Endothelial cell of umbilical vein (primary cell): ENCODE results near the gene DUSP2. TPM values are rescaled to one million over a fixed set of nuclear protein-coding genes. Genes with fewer than 3 reads are reported as not detected.

ENCODE experiments used
- BruUV-seq: library from RNA; stranded (reverse); fragments of 400-500 nt; replicated peaks from 2 replicates; lab custom pipeline; 2021; lab: Mats Ljungman, UMichigan
- CTCF ChIA-PET: fragments of 300-600, 350-600 bp; sonication (Branson Sonifier 250); formaldehyde crosslinking; loops from one replicate; lab custom pipeline; 2021; ENCODE audit warnings: antibody characterized with exemption, inconsistent platforms; lab: Charles Lee
- POLR2A ChIA-PET: fragments of 300-600, 350-600 bp; sonication (Branson Sonifier 250); formaldehyde crosslinking; loops from one replicate; lab custom pipeline; 2021; ENCODE audit warnings: antibody characterized with exemption, inconsistent platforms; lab: Charles Lee
- DNase-seq: peaks from one replicate; pipeline ENCODE4 v3.0.0-alpha.2; 2011; ENCODE audit warnings: low read depth, low spot score
- FAIRE-seq: peaks from 2 replicates; lab custom pipeline; 2011; peaks lifted over from hg19 to GRCh38; lab: Jason Lieb, UNC
- H2AFZ ChIP-seq: 2 replicates; pipeline ENCODE4 v1.6.0; 2012; ENCODE audit warnings: low read depth, low read length, control low read depth, inconsistent platforms
- H3K27ac ChIP-seq: 2 replicates; pipeline ENCODE4 v1.5.1; 2011; ENCODE audit warnings: low read depth, mild to moderate bottlenecking, control low read depth, low read length, moderate library complexity; ENCODE audit not compliant: insufficient read depth
- H3K27me3 ChIP-seq, 2 experiments: 2 replicates each; pipeline versions ENCODE4 v1.6.0 to v1.6.1; 2011; ENCODE audit warnings: low read length in 2 of 2, mixed read lengths in 1 of 2; ENCODE audit not compliant: control insufficient read depth in 2 of 2, insufficient read depth in 2 of 2
- H3K36me3 ChIP-seq, 2 experiments: 2 replicates in 1 of 2; 3 replicates in 1 of 2; pipeline ENCODE4 v1.5.1; 2011; ENCODE audit warnings: low read length in 2 of 2, mild to moderate bottlenecking in 1 of 2, moderate library complexity in 1 of 2; ENCODE audit not compliant: control insufficient read depth in 2 of 2, insufficient read depth in 2 of 2; ENCODE audit errors: extremely low read depth in 1 of 2
- H3K4me1 ChIP-seq: 3 replicates; pipeline ENCODE4 v1.5.1; 2011; ENCODE audit warnings: mild to moderate bottlenecking, low read length; ENCODE audit not compliant: control insufficient read depth, insufficient read depth; ENCODE audit errors: extremely low read depth
- H3K4me2 ChIP-seq: 2 replicates; pipeline ENCODE4 v1.6.1; 2011; ENCODE audit warnings: low read length, control low read depth, mixed read lengths; ENCODE audit not compliant: insufficient read depth
- H3K4me3 ChIP-seq, 3 experiments: fragments of 200-600 bp in 1 of 3; sonication (generic), shearing (Covaris generic) in 1 of 3; replicated peaks in 1 of 3; 2 replicates each; pipeline ENCODE4 v1.5.1; 2011 to 2016; ENCODE audit warnings: control low read depth in 3 of 3, low read length in 3 of 3, mild to moderate bottlenecking in 2 of 3, inconsistent platforms in 1 of 3, low read depth in 1 of 3, moderate library complexity in 1 of 3; ENCODE audit not compliant: insufficient read depth in 1 of 3
- H3K79me2 ChIP-seq: 2 replicates; pipeline ENCODE4 v1.6.0; 2012; ENCODE audit warnings: low read length, inconsistent platforms; ENCODE audit not compliant: control insufficient read depth, insufficient read depth
- H3K9ac ChIP-seq: replicated peaks from 2 replicates; pipeline ENCODE3; 2011; ENCODE audit warnings: low read length, control low read depth; ENCODE audit not compliant: insufficient read depth; ENCODE audit errors: extremely low read depth
- H3K9me1 ChIP-seq: replicated peaks from 3 replicates; pipeline ENCODE4 v1.6.0; 2011; ENCODE audit warnings: mild to moderate bottlenecking, low read length; ENCODE audit not compliant: control insufficient read depth, insufficient read depth; ENCODE audit errors: extremely low read depth
- H3K9me3 ChIP-seq: replicated peaks from 2 replicates; pipeline ENCODE4 v1.5.1; 2012; ENCODE audit warnings: low read length, inconsistent platforms; ENCODE audit not compliant: control insufficient read depth, insufficient read depth
- H4K20me1 ChIP-seq: replicated peaks from 2 replicates; pipeline ENCODE3; 2011; ENCODE audit warnings: mild to moderate bottlenecking, low read length; ENCODE audit not compliant: control insufficient read depth, insufficient read depth; ENCODE audit errors: extremely low read depth
- EZH2 ChIP-seq: IDR thresholded peaks from 2 replicates; pipeline ENCODE4 v1.6.1; 2012; ENCODE audit warnings: borderline replicate concordance, low read depth, mild to moderate bottlenecking, moderate library complexity, low read length, inconsistent platforms; ENCODE audit not compliant: severe bottlenecking
- JUN ChIP-seq: IDR thresholded peaks from 2 replicates; pipeline ENCODE4 v1.6.1; 2011; ENCODE audit warnings: borderline replicate concordance, low read depth; ENCODE audit not compliant: insufficient read length, insufficient read depth
- MYC ChIP-seq: IDR thresholded peaks from one replicate; pipeline ENCODE4 v1.6.1; 2011; ENCODE audit warnings: mild to moderate bottlenecking, low read depth, low read length
- dilution Hi-C: fragments of 300-500 bp; cut with MboI; formaldehyde crosslinking; loops from one replicate; pipeline ENCODE4 v1.15.0; 2019; ENCODE audit warnings: low sequenced_read_pairs; ENCODE audit not compliant: extremely low pct_ligation_motif_present
- intact Hi-C: fragments of 100-400 bp; cut with micrococcal nuclease; formaldehyde crosslinking; loops from one replicate; pipeline ENCODE4 v1.10.0; 2022
- polyA plus RNA-seq, 4 experiments: library from polyadenylated mRNA; depleted of rRNA in 3 of 4; stranded (reverse) in 3 of 4; unstranded in 1 of 4; fragments of >200 nt; gene quantifications; 2 replicates each; pipeline versions ENCODE4 v1.2.1 to v1.2.3, GENCODE V29; 2011 to 2012; ENCODE audit warnings: missing spikeins in 1 of 4
- total RNA-seq: library from RNA; stranded (reverse); gene quantifications from 2 replicates; pipeline ENCODE4 v1.2.3, GENCODE V29; 2021
- TF ChIP-seq, protein P1 (sequence below), 2 donors: IDR thresholded peaks; 1 replicate in 1 of 2; 2 replicates in 1 of 2; pipeline ENCODE4 v1.5.1; 2011; ENCODE audit warnings: low read length in 2 of 2, mild to moderate bottlenecking in 2 of 2, moderate library complexity in 2 of 2, control low read depth in 1 of 2, inconsistent platforms in 1 of 2, low read depth in 1 of 2; ENCODE audit not compliant: insufficient read depth in 1 of 2; ENCODE audit errors: extremely low read depth in 1 of 2
- TF ChIP-seq, protein P2 (sequence below): IDR thresholded peaks from 2 replicates; pipeline ENCODE4 v1.6.1; 2011; ENCODE audit not compliant: insufficient read depth, insufficient read length

DUSP2 gene
- total and polyA plus RNA-seq, 2 donors (not counting 3 experiments of a cell fraction or from before 2014, with no cell fraction given), result 0.33 TPM

DNA sequence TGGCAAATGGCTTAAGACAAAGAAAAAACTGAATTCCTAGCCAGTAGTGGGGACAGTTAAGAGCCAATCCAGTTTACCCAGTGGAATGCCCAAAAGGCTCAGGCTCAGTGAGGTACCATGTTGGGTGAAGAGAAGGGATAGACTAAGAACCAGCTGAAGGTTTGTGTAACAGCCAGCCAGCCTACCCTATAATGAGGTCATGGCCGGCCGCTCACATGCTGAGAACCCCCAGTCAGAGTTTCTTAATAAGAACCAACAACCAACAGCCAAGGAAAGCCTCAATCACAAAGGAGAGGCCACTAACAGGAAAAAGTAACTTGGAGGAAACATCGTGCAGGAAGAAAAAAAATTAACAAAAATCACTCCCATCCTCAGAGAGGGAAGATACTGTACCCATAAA lies 25.4 kb upstream of the DUSP2 start:
- FAIRE-seq (no peak), DNase-seq (no peak)
- ChIA-PET POLR2A (no interaction called here), CTCF (no interaction called here)
- Histone ChIP-seq H3K79me2 (no peaks in the 10 kb centered on the region), H3K4me1 (no peaks in the 10 kb centered on the region), H4K20me1 (no peaks in the 10 kb centered on the region), H3K36me3 (no peaks in the 10 kb centered on the region), H3K27me3 (peaks cover 2 to 4% of the 10 kb centered on the region in 2 experiments), H3K9ac (no peak overlapping the region), H2AFZ (no peak overlapping the region), H3K4me2 (no peak overlapping the region), H3K9me3 (no peaks in the 10 kb centered on the region), H3K4me3 (no peak overlapping the region), H3K9me1 (no peaks in the 10 kb centered on the region), H3K27ac (no peak overlapping the region)
- dilution Hi-C loops, result no loop called here
- TF ChIP-seq, protein P1, sequence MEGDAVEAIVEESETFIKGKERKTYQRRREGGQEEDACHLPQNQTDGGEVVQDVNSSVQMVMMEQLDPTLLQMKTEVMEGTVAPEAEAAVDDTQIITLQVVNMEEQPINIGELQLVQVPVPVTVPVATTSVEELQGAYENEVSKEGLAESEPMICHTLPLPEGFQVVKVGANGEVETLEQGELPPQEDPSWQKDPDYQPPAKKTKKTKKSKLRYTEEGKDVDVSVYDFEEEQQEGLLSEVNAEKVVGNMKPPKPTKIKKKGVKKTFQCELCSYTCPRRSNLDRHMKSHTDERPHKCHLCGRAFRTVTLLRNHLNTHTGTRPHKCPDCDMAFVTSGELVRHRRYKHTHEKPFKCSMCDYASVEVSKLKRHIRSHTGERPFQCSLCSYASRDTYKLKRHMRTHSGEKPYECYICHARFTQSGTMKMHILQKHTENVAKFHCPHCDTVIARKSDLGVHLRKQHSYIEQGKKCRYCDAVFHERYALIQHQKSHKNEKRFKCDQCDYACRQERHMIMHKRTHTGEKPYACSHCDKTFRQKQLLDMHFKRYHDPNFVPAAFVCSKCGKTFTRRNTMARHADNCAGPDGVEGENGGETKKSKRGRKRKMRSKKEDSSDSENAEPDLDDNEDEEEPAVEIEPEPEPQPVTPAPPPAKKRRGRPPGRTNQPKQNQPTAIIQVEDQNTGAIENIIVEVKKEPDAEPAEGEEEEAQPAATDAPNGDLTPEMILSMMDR (IDR thresholded peaks at IDR 0.05; ENCODE audit: extremely low read depth in 1 of 2, insufficient read depth in 1 of 2, low read depth in 1 of 2, low read length in 2 of 2), result no peak
- TF ChIP-seq, protein P2, sequence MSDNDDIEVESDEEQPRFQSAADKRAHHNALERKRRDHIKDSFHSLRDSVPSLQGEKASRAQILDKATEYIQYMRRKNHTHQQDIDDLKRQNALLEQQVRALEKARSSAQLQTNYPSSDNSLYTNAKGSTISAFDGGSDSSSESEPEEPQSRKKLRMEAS, result no peak
- TF ChIP-seq MYC (no peak), JUN (no peak), EZH2 (no peak)
- intact Hi-C loops, result no loop called here
- BruUV-seq, result no TSS peak
